ENCODE measurements around the gene ENPP7. TPM values are rescaled to one million over a fixed set of nuclear protein-coding genes. Genes with fewer than 3 reads are reported as not detected.
"Not testable (repeated sequence)": the region's sequence is repeated elsewhere in the genome, so short reads cannot be mapped to it uniquely, and the experiment has no call there.

ENPP7 gene
- total RNA-seq, 4 donors from 2014 or later = not detected

- DNase-seq (ENCODE audit: low spot score in 2 of 2) = no peak
- intact Hi-C loops (cut with DNase I; ENCODE audit: low total_unique reads) = no loop called here
- H3K4me3 ChIP-seq (ENCODE audit: low read depth, poor library complexity, severe bottlenecking) = no peak overlapping the region
- 71 to 72% methylated on average over 19 of the region's 19 CpGs for WGBS, 2 donors
- no peak for TF ChIP-seq POLR2A (IDR thresholded peaks at IDR 0.05)
- TF ChIP-seq, protein P1, sequence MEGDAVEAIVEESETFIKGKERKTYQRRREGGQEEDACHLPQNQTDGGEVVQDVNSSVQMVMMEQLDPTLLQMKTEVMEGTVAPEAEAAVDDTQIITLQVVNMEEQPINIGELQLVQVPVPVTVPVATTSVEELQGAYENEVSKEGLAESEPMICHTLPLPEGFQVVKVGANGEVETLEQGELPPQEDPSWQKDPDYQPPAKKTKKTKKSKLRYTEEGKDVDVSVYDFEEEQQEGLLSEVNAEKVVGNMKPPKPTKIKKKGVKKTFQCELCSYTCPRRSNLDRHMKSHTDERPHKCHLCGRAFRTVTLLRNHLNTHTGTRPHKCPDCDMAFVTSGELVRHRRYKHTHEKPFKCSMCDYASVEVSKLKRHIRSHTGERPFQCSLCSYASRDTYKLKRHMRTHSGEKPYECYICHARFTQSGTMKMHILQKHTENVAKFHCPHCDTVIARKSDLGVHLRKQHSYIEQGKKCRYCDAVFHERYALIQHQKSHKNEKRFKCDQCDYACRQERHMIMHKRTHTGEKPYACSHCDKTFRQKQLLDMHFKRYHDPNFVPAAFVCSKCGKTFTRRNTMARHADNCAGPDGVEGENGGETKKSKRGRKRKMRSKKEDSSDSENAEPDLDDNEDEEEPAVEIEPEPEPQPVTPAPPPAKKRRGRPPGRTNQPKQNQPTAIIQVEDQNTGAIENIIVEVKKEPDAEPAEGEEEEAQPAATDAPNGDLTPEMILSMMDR (IDR thresholded peaks at IDR 0.05) = no peak
Measured at GRCh38 chr17:79761894-79762589, 31.3 kb downstream of the ENPP7 start.

GRCh38 chr17:79765708-79766107, 35.0 kb downstream of the ENPP7 start:
- TF ChIP-seq POLR2A (IDR thresholded peaks at IDR 0.05) = no peak
- TF ChIP-seq, protein P1 (IDR thresholded peaks at IDR 0.05) = no peak
- H3K4me3 ChIP-seq (ENCODE audit: low read depth, poor library complexity, severe bottlenecking) = no peak overlapping the region
- intact Hi-C loops (cut with DNase I; ENCODE audit: low total_unique reads) = no loop called here
- WGBS, 2 donors = 73 to 75% methylated on average over 3 of the region's 3 CpGs
- DNase-seq (ENCODE audit: low spot score in 2 of 2) = no peak

GRCh38 chr17:79769570-79770506, 39.1 kb downstream of the ENPP7 start:
- no peak for DNase-seq (ENCODE audit: low spot score in 2 of 2)
- intact Hi-C loops (cut with DNase I; ENCODE audit: low total_unique reads) = no loop called here
- no peak overlapping the region for H3K4me3 ChIP-seq (ENCODE audit: low read depth, poor library complexity, severe bottlenecking)
- WGBS, 2 donors = 72 to 74% methylated on average over 25 to 28 of the region's 28 CpGs
- TF ChIP-seq, protein P1 (IDR thresholded peaks at IDR 0.05) = no peak
- TF ChIP-seq POLR2A (IDR thresholded peaks at IDR 0.05) = no peak

DNA sequence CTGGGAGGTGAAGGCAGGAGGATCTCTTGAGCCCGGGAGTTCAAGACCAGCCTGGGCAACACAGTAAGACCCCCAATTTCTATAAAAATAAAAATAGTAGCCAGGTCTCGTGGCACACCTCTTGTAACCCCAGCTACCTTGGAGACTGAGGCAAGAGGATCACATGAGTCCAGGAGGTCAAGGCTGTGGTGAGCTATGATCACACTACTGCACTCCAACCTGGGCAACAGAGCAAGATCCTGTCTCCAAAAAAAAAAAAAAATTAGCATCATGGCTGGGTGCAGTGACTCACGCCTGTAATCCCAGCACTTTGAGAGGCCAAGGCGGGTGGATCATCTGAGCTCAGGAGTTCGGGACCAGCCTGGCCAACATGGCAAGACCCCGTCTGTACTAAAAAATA, 40.5 kb downstream of the ENPP7 start:
- no peak for DNase-seq (ENCODE audit: low spot score in 2 of 2)
- H3K4me3 ChIP-seq (ENCODE audit: low read depth, poor library complexity, severe bottlenecking) = no peak overlapping the region
- intact Hi-C loops (cut with DNase I; ENCODE audit: low total_unique reads) = no loop called here
- 89 to 90% methylated on average over 6 of the region's 6 CpGs for WGBS, 2 donors
- no peak for TF ChIP-seq POLR2A (IDR thresholded peaks at IDR 0.05)
- TF ChIP-seq, protein P1 (IDR thresholded peaks at IDR 0.05) = no peak

- H3K4me3 ChIP-seq (ENCODE audit: low read depth, poor library complexity, severe bottlenecking); intact Hi-C loops (cut with DNase I; ENCODE audit: low total_unique reads); DNase-seq (ENCODE audit: low spot score in 2 of 2): not testable (repeated sequence)
- WGBS, 2 donors = 71 to 80% methylated on average over 9 of the region's 9 CpGs
Measured at GRCh38 chr17:79772726-79773125, 42.0 kb downstream of the ENPP7 start.

DNA sequence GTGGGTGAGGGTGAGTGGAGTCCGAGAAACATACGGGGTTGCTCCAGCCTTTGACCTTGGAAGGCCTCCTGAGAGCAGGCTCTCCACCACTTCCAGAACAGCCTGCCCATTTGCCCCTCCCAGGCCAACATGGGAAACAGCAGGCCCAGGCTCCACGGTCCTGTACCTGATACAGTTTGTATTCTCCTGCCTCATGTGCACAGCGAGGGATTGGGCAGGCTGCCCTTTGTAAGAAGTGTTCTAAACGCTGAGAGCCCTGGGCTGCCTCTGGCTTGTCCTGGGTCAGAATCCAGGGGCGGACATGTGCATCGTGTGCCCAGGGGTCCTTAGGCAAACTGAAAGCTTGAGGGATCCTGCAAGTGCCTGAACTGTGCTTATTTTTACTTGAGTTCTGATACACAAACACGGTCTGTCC, 43.8 kb downstream of the ENPP7 start:
- TF ChIP-seq, protein P1 (IDR thresholded peaks at IDR 0.05) = no peak
- TF ChIP-seq POLR2A (IDR thresholded peaks at IDR 0.05) = no peak
- DNase-seq (ENCODE audit: low spot score in 2 of 2) = no peak
- 77 to 88% methylated on average over 8 of the region's 8 CpGs for WGBS, 2 donors
- intact Hi-C loops (cut with DNase I; ENCODE audit: low total_unique reads) = no loop called here
- no peak overlapping the region for H3K4me3 ChIP-seq (ENCODE audit: low read depth, poor library complexity, severe bottlenecking)

Measured in lower leg skin (tissue), 4 donors.